ENCODE results near the gene CA12.

Gene CA12

GRCh38 chr15:63402498-63403253 lies 21.0 kb upstream of the CA12 start:
- in situ Hi-C loops (cut with MboI; ENCODE audit: low sequenced_read_pairs, unreplicated experiment) = loop anchor here (10.0 kb wide), 1 partner anchor 118 kb away; no protein-coding TSS in a partner anchor
- DNase-seq (ENCODE audit: low spot score) = no peak
- TF ChIP-seq CTCF (IDR thresholded peaks at IDR 0.05; ENCODE audit: borderline replicate concordance, control extremely low read depth, extremely low read depth, insufficient read depth, missing control alignments) = peak; percentile 40

GRCh38 chr15:63401714-63402497 lies 20.3 kb upstream of the CA12 start:
- no peak for TF ChIP-seq CTCF (IDR thresholded peaks at IDR 0.05; ENCODE audit: borderline replicate concordance, control extremely low read depth, extremely low read depth, insufficient read depth, missing control alignments)
- in situ Hi-C loops (cut with MboI; ENCODE audit: low sequenced_read_pairs, unreplicated experiment) = loop anchor here (10.0 kb wide), 1 partner anchor 117 kb away; no protein-coding TSS in a partner anchor
- no peak for DNase-seq (ENCODE audit: low spot score)

GRCh38 chr15:63401078-63401477 lies 19.4 kb upstream of the CA12 start:
- TF ChIP-seq CTCF (IDR thresholded peaks at IDR 0.05; ENCODE audit: borderline replicate concordance, control extremely low read depth, extremely low read depth, insufficient read depth, missing control alignments) = no peak
- no peak for DNase-seq (ENCODE audit: low spot score)
- in situ Hi-C loops (cut with MboI; ENCODE audit: low sequenced_read_pairs, unreplicated experiment) = loop anchor here (10.0 kb wide), 1 partner anchor 116 kb away; no protein-coding TSS in a partner anchor

GRCh38 chr15:63398456-63398855 lies 16.8 kb upstream of the CA12 start:
- in situ Hi-C loops (cut with MboI; ENCODE audit: low sequenced_read_pairs, unreplicated experiment) = no loop called here
- TF ChIP-seq CTCF (IDR thresholded peaks at IDR 0.05; ENCODE audit: borderline replicate concordance, control extremely low read depth, extremely low read depth, insufficient read depth, missing control alignments) = no peak
- no peak for DNase-seq (ENCODE audit: low spot score)

- in situ Hi-C loops (cut with MboI; ENCODE audit: low sequenced_read_pairs, unreplicated experiment) = no loop called here
- TF ChIP-seq CTCF (IDR thresholded peaks at IDR 0.05; ENCODE audit: borderline replicate concordance, control extremely low read depth, extremely low read depth, insufficient read depth, missing control alignments) = no peak
- DNase-seq (ENCODE audit: low spot score) = no peak
Observed at GRCh38 chr15:63396152-63396928, 14.7 kb upstream of the CA12 start.

- TF ChIP-seq CTCF (IDR thresholded peaks at IDR 0.05; ENCODE audit: borderline replicate concordance, control extremely low read depth, extremely low read depth, insufficient read depth, missing control alignments) = no peak
- in situ Hi-C loops (cut with MboI; ENCODE audit: low sequenced_read_pairs, unreplicated experiment) = no loop called here
- DNase-seq (ENCODE audit: low spot score) = no peak
Observed at GRCh38 chr15:63395730-63396151, 14.1 kb upstream of the CA12 start.

Measured in GM13976 (cell line).